HEK293T (cell line): Measurements from ENCODE around the gene GUCD1.

ENCODE experiments used
- CTCF ChIA-PET: fragments of 350-600 bp; formaldehyde crosslinking; extraction: SDS; loops from one replicate; lab custom pipeline; 2021; ENCODE audit warnings: antibody characterized with exemption, inconsistent platforms; lab: Yijun Ruan, JAX
- POLR2A ChIA-PET: fragments of 350-600 bp; formaldehyde crosslinking; extraction: SDS; loops from one replicate; lab custom pipeline; 2020; ENCODE audit warnings: antibody characterized with exemption, inconsistent platforms; lab: Yijun Ruan, JAX
- DNase-seq: peaks from one replicate; pipeline ENCODE4 v3.0.0; 2012; ENCODE audit warnings: mixed read lengths; ENCODE audit errors: extremely low spot score
- ARNT ChIP-seq: fragments of 450-650 bp; IDR thresholded peaks from 2 replicates; pipeline ENCODE4 v1.6.1; 2017; ENCODE audit warnings: mild to moderate bottlenecking
- BHLHE40 ChIP-seq: fragments of 450-650 bp; IDR thresholded peaks from 2 replicates; pipeline ENCODE4 v1.6.1; 2016; ENCODE audit warnings: mild to moderate bottlenecking, moderate library complexity, borderline replicate concordance
- CTBP1 ChIP-seq: fragments of 450-650 bp; IDR thresholded peaks from 2 replicates; pipeline ENCODE4 v1.6.1; 2016; ENCODE audit warnings: borderline replicate concordance
- ELF4 ChIP-seq: fragments of 450-650 bp; IDR thresholded peaks from 2 replicates; pipeline ENCODE4 v1.6.1; 2017; ENCODE audit warnings: antibody characterized with exemption
- FOXA1 ChIP-seq: fragments of 450-650 bp; IDR thresholded peaks from 2 replicates; pipeline ENCODE4 v1.6.1; 2016; ENCODE audit warnings: mild to moderate bottlenecking
- FOXK2 ChIP-seq: fragments of 450-650 bp; IDR thresholded peaks from 2 replicates; pipeline ENCODE4 v1.6.1; 2016; ENCODE audit warnings: mild to moderate bottlenecking
- FOXM1 ChIP-seq: fragments of 450-650 bp; IDR thresholded peaks from 2 replicates; pipeline ENCODE4 v1.6.1; 2017; ENCODE audit warnings: mild to moderate bottlenecking, borderline replicate concordance
- HDGF ChIP-seq: fragments of 450-650 bp; IDR thresholded peaks from 2 replicates; pipeline ENCODE4 v1.6.1; 2017; ENCODE audit warnings: antibody characterized with exemption, borderline replicate concordance
- L3MBTL2 ChIP-seq: fragments of 450-650 bp; conservative IDR thresholded peaks from 2 replicates; pipeline ENCODE4 v1.6.1; 2016; ENCODE audit warnings: mild to moderate bottlenecking
- LEF1 ChIP-seq: fragments of 450-650 bp; IDR thresholded peaks from 2 replicates; pipeline ENCODE4 v1.6.1; 2017; ENCODE audit warnings: mild to moderate bottlenecking, borderline replicate concordance
- NFRKB ChIP-seq: fragments of 450-650 bp; IDR thresholded peaks from 2 replicates; pipeline ENCODE4 v1.6.1; 2016; ENCODE audit warnings: mild to moderate bottlenecking, moderate library complexity
- SP1 ChIP-seq: fragments of 450-650 bp; IDR thresholded peaks from 2 replicates; pipeline ENCODE4 v1.6.1; 2017
- SUZ12 ChIP-seq: fragments of 450-650 bp; IDR thresholded peaks from 2 replicates; pipeline ENCODE4 v1.6.1; 2016; ENCODE audit warnings: mild to moderate bottlenecking
- TARDBP ChIP-seq: fragments of 450-650 bp; IDR thresholded peaks from 2 replicates; pipeline ENCODE4 v1.6.1; 2016
- ZNF384 ChIP-seq: fragments of 450-650 bp; IDR thresholded peaks from 2 replicates; pipeline ENCODE4 v1.6.1; 2016
- TF ChIP-seq, protein P1 (sequence below): fragments of 450-650 bp; IDR thresholded peaks from 2 replicates; pipeline ENCODE4 v1.6.1; 2016

Gene GUCD1

DNA sequence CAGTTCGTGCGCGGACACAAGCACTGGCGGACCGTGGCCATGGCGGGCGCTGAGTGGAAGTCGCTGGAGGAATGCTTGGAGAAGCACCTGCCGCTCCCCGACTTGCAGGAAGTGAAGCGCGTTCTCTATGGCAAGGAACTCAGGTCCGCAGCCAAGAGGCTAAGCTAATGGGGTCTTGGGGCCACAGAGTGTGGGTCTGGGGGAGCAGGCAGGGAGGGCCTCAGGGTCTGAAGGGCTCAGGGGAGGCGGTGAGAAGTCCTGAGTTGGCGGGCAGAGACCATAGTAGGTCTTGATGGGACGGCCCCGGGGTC lies 59.6 kb downstream of the GUCD1 start:
- no peak for TF ChIP-seq L3MBTL2
- no peak for TF ChIP-seq SP1
- TF ChIP-seq FOXM1, result no peak
- TF ChIP-seq FOXK2, result no peak
- no peak for TF ChIP-seq ARNT
- no peak for TF ChIP-seq FOXA1
- no peak for TF ChIP-seq LEF1
- no peak for TF ChIP-seq ZNF384
- TF ChIP-seq ELF4, result no peak
- no peak for TF ChIP-seq SUZ12
- POLR2A ChIA-PET, result no interaction called here
- no peak for DNase-seq
- CTCF ChIA-PET, result no interaction called here

DNA sequence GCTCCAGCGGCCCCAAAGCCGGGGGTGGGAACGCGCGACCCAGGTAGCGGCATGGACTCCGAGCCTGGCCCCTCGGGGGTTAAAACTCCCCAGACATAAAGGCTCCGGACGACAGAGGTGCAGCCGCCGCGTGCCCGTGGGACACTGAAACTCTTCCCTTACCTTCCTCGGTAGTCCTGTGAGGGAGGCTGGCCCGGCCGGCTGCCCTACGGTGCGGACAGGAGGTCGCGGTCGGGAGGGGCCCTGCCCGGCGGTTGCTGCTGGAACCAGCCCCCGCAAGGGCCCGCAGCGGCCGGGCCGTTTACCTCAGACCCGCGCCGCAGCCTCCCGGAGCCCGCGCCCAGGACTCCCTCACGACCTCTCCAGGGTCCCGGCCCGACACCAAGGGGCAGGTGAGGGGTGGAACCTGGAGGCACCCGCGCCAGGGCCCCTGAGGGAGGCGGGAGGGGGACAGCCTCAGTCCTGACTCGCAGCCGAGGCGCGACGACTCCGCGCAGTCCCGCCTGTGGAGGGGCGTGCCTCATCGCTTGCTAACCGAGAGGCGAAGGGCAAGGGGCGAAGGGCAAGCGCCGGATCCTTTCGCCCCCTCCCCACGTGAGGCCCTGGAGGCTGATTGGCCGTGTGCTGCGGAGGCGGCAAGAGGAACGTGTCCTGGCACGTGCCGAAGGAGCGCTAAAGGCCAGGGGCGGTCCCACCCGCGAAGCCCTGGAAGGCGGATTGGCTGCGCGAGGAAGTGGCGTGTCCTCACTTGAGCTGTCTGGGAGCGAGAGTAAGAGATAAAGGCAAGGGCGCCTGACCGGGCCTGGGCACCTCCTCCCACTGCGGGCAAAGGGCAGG lies 60.2 kb downstream of the GUCD1 start, which contains the start of gene UPB1:
UPB1 (plus strand) TSS at position 805 of the 837 bp plus-strand sequence. CDS start 72 bp downstream, outside the sequence.
- CTCF ChIA-PET, result no interaction called here
- POLR2A ChIA-PET, result no interaction called here
- DNase-seq, result no peak
- TF ChIP-seq CTBP1 (no peak), TARDBP (no peak), HDGF (no peak), FOXA1 (no peak), ZNF384 (no peak), LEF1 (no peak), ARNT (no peak), SP1 (no peak), NFRKB (no peak), L3MBTL2 (no peak), ELF4 (no peak), FOXM1 (no peak), BHLHE40 (no peak), FOXK2 (no peak), SUZ12 (no peak)
- TF ChIP-seq, protein P1, sequence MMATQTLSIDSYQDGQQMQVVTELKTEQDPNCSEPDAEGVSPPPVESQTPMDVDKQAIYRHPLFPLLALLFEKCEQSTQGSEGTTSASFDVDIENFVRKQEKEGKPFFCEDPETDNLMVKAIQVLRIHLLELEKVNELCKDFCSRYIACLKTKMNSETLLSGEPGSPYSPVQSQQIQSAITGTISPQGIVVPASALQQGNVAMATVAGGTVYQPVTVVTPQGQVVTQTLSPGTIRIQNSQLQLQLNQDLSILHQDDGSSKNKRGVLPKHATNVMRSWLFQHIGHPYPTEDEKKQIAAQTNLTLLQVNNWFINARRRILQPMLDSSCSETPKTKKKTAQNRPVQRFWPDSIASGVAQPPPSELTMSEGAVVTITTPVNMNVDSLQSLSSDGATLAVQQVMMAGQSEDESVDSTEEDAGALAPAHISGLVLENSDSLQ, result no peak

DNA sequence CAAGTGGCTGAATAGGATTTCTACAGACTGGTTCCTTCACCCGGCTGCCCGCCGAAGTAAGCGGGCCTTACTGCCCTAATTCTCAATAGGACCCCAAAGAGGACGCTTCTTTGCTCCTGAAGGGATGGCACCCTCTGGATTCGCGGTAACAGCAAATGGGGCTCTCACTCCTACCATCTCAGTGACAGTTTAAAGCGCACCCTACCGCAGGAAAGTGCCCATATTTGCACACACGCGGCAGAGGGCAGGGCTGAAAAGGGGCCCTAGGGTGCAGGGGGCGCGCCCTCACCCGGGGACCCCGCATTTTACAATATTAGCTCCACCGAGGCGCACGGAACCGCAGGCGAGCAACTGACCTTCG lies 60.8 kb downstream of the GUCD1 start:
- ChIA-PET POLR2A (no interaction called here), CTCF (no interaction called here)
- TF ChIP-seq BHLHE40, result no peak
- TF ChIP-seq HDGF, result no peak
- TF ChIP-seq, protein P1, result no peak
- no peak for TF ChIP-seq SUZ12
- TF ChIP-seq TARDBP, result no peak
- TF ChIP-seq SP1, result no peak
- TF ChIP-seq NFRKB, result no peak
- no peak for TF ChIP-seq FOXA1
- DNase-seq, result no peak

DNA sequence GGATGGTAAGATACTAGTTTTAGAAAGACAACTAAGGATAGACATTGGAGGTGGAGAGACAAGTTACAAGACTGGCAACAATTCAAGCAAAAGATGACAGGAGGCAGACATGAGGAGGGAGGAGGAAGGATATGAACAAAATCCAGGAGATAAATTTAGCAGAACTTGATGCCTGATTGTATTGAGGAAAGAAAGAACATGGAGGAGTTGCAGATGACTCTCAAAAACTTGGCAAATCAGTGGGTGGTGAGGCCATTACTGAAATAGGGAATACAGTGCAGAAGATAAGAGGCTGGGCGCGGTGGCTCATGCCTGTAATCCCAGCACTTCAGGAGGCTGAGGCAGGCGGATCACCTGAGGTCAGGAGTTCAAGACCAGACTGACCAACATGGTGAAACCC lies 62.5 kb downstream of the GUCD1 start:
- ChIA-PET CTCF (no interaction called here), POLR2A (no interaction called here)
- TF ChIP-seq FOXA1, result no peak
- TF ChIP-seq LEF1, result no peak
- no peak for TF ChIP-seq FOXK2
- TF ChIP-seq ARNT, result no peak
- no peak for TF ChIP-seq SUZ12
- DNase-seq, result no peak
